ENCODE results near the gene RASSF5.

Gene RASSF5

GRCh38 chr1:206551986-206552326 is 44.6 kb downstream of the RASSF5 start:
- DNase-seq = no peak

- DNase-seq = no peak
Observed at GRCh38 chr1:206554211-206554610, 46.9 kb downstream of the RASSF5 start.

DNA sequence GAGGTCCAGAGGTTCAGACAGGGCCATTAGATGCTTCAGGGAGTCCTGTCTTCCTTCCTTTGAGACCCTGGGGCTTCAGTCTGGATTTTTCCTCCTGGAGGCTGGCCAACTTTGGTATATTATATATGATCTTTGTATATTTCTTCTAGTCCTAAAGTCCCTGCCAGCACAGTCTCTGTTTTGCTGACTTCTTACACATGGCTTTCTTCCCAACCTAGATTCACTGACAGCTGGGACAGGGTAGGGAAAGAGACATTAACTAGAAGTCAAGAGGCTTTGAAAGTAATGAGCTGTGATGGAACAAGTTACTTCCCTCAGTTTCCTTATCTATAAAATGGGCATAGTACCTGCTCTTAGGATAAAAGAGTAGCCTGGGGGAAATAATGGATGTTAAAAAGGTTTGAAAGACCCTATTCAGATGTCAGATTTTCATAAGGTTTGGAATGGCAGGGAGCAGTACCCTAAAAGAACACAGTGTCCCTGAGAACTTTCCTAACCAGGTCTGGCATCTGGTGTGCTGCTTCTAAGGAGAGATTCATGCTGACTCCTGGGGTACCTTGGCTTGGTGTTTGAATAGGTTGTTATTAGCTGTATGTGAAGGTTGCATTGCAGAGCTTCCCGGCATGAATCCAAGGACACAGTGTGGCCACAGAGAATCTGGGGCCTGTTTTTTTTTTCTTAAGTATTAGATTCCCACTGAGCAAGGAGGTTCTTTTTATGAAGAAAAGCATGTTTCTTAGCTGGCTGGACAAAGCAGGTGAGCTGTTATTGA is 47.6 kb downstream of the RASSF5 start:
- DNase-seq = no peak

- no peak for DNase-seq
Observed at GRCh38 chr1:206555473-206555935, 48.2 kb downstream of the RASSF5 start.

- DNase-seq = no peak
Observed at GRCh38 chr1:206556047-206556749, 48.9 kb downstream of the RASSF5 start.

- peak; percentile 59 for DNase-seq
Observed at GRCh38 chr1:206556750-206557635, 49.7 kb downstream of the RASSF5 start.

- no peak for DNase-seq
Observed at GRCh38 chr1:206557636-206558473, 50.5 kb downstream of the RASSF5 start.

- DNase-seq = no peak
Observed at GRCh38 chr1:206558794-206559671, 51.7 kb downstream of the RASSF5 start.

GRCh38 chr1:206559672-206559995 is 52.3 kb downstream of the RASSF5 start:
- DNase-seq = no peak

GRCh38 chr1:206560007-206560716 is 52.8 kb downstream of the RASSF5 start:
- no peak for DNase-seq

- no peak for DNase-seq
Observed at GRCh38 chr1:206563367-206564207, 56.3 kb downstream of the RASSF5 start.

GRCh38 chr1:206565995-206566394 is 58.7 kb downstream of the RASSF5 start:
- no peak for DNase-seq

- DNase-seq = no peak
Observed at GRCh38 chr1:206566999-206567398, 59.7 kb downstream of the RASSF5 start.

- peak; percentile 53 for DNase-seq
Observed at GRCh38 chr1:206568256-206568655, 60.9 kb downstream of the RASSF5 start.

GRCh38 chr1:206568779-206569352 is 61.5 kb downstream of the RASSF5 start:
- no peak for DNase-seq

DNA sequence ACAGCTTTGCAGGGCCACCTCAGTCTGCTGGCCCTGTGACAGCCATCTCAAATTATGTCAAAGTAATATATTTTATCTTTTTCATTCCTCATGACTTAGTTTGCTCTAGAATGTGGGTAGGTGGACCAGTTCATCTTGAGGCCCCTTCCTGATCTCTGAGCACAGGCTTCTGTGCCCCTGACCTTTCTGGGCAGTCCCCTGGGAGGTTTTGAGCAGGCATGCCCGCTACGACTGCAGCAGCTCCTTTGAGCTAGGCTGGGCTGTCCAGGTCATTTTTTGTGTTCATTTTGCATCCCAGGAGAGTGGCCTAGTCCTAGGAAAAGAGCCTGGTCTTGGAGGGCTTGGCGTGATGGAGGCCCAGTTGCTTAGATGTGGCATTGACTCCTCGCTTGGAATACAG is 62.2 kb downstream of the RASSF5 start:
- DNase-seq = no peak

GRCh38 chr1:206570529-206570928 is 63.2 kb downstream of the RASSF5 start:
- no peak for DNase-seq

DNA sequence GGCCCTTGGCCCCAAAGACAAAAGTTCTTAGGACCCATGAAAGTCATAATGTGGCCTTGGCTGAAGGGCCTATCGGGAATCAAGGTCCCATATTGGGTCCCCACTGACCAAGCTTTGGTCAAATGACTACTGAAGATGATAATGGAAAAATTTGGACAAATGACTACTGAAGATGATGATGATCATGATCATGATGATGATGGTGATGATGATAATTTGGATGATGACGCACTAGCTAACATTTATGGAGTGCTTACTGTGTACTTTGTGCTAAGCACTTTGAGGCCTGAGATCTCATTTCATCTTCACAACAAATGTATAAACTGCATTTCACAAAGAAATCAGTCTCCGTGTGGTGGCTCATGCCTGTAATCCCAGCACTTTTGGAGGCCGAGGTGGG is 65.5 kb downstream of the RASSF5 start:
- DNase-seq = no peak

- DNase-seq = no peak
Observed at GRCh38 chr1:206573319-206573718, 66.0 kb downstream of the RASSF5 start.

DNA sequence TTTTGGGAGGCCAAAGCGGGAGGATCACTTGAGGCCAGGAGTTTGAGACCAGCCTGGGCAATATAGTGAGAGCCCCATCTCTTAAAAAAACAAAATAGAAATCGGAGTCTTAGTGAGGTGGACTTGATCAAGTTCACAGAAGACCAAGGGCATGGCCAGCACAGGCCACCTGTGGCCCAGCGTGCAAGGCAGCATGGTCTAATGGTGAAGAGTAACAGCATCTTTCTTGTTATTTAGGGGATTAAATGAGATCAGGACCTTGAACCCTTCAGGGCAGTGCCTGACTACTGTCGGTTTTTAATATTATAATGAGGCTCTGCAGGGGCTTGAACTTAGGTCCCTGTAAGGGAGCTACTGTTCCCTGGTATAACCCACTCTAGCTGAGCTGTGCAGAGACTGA is 66.4 kb downstream of the RASSF5 start:
- no peak for DNase-seq

Data from T1000 (cell line).